HCT116 (cell line): ENCODE measurements around the gene WDR89. TPM values are rescaled to one million over a fixed set of nuclear protein-coding genes. Genes with fewer than 3 reads are reported as not detected.

Experiments
- ATAC-seq: fragments of 200-7000 bp; cut with Tn5 transposase; 2 replicates; pipeline ENCODE4 v1.9.1; 2020; ENCODE audit warnings: mild to moderate bottlenecking, moderate library complexity
- BruUV-seq: library from RNA; stranded (reverse); fragments of 400-500 nt; replicated peaks from 2 replicates; lab custom pipeline; 2021; lab: Mats Ljungman, UMichigan
- CTCF ChIA-PET: fragments of 300-600 bp; sonication (Branson Sonifier 250); formaldehyde crosslinking; loops from one replicate; lab custom pipeline; 2021; ENCODE audit warnings: antibody characterized with exemption; lab: Charles Lee
- POLR2A ChIA-PET: fragments of 300-600, 350-600 bp; sonication (Branson Sonifier 250); formaldehyde crosslinking; loops from one replicate; lab custom pipeline; 2021; ENCODE audit warnings: antibody characterized with exemption; lab: Charles Lee
- RAD21 ChIA-PET, 2 experiments: fragments of 300-600 bp; sonication (Branson Sonifier 250); formaldehyde crosslinking; loops; one replicate each; lab custom pipeline; 2023; ENCODE audit warnings: low total read pairs in 2 of 2; ENCODE audit not compliant: uncharacterized antibody in 2 of 2, unreplicated experiment in 2 of 2, low non-redundant PET in 1 of 2; lab: Charles Lee
- DNase-seq: peaks from one replicate; pipeline ENCODE4 v3.0.0-alpha.2; 2010; ENCODE audit warnings: low read depth, low spot score
- H2AFZ ChIP-seq: fragments of 200-600 bp; shearing (Covaris generic), sonication (generic); 2 replicates; pipeline ENCODE4 v1.6.1; 2017; ENCODE audit warnings: low read depth, mixed run types, mixed read lengths, antibody characterized with exemption, low read length; ENCODE audit not compliant: poor library complexity, severe bottlenecking
- H3K27ac ChIP-seq: 2 replicates; pipeline ENCODE4 v1.5.1; 2012; ENCODE audit warnings: low read depth, low read length
- H3K27me3 ChIP-seq: fragments of 200-600 bp; sonication (generic); 2 replicates; pipeline ENCODE4 v1.6.1; 2016; ENCODE audit warnings: mixed run types, low read length, mixed read lengths; ENCODE audit not compliant: insufficient read depth
- H3K36me3 ChIP-seq, 2 experiments: fragments of 200-500 bp in 1 of 2; fragments of 200-600 bp in 1 of 2; sonication (Bioruptor generic) in 1 of 2; sonication (generic) in 1 of 2; 2 replicates each; pipeline versions ENCODE4 v1.5.1 to v1.6.1; 2014 to 2016; ENCODE audit warnings: low read length in 2 of 2, inconsistent platforms in 1 of 2, mixed read lengths in 1 of 2, mixed run types in 1 of 2; ENCODE audit not compliant: insufficient read depth in 2 of 2, control insufficient read depth in 1 of 2
- H3K4me1 ChIP-seq, 2 experiments: fragments of 200-600 bp in 1 of 2; sonication (generic) in 1 of 2; 2 replicates each; pipeline versions ENCODE4 v1.5.1 to v1.6.1; 2012 to 2017; ENCODE audit warnings: low read length in 2 of 2, inconsistent platforms in 1 of 2, mild to moderate bottlenecking in 1 of 2, mixed read lengths in 1 of 2, mixed run types in 1 of 2, moderate library complexity in 1 of 2; ENCODE audit not compliant: insufficient read depth in 2 of 2, control insufficient read depth in 1 of 2
- H3K4me2 ChIP-seq: fragments of 200-600 bp; sonication (generic); 2 replicates; pipeline ENCODE4 v1.6.1; 2017; ENCODE audit warnings: mixed run types, low read length, mixed read lengths
- H3K4me3 ChIP-seq, 2 experiments: fragments of 200-600 bp in 1 of 2; sonication (generic) in 1 of 2; replicated peaks in 1 of 2; 2 replicates each; pipeline ENCODE4 v1.5.1; 2011 to 2016; ENCODE audit warnings: low read length in 2 of 2, control low read depth in 1 of 2, low read depth in 1 of 2, mild to moderate bottlenecking in 1 of 2, mixed read lengths in 1 of 2, mixed run types in 1 of 2
- H3K79me2 ChIP-seq: fragments of 200-600 bp; sonication (generic); 2 replicates; pipeline ENCODE4 v1.6.1; 2017; ENCODE audit warnings: mild to moderate bottlenecking, mixed run types, low read length, moderate library complexity, mixed read lengths; ENCODE audit not compliant: insufficient read depth
- H3K9ac ChIP-seq: fragments of 200-600 bp; sonication (generic); 2 replicates; pipeline ENCODE4 v1.6.1; 2016; ENCODE audit warnings: low read length, mixed read lengths
- H3K9me2 ChIP-seq: fragments of 200-600 bp; sonication (generic), shearing (Covaris generic); 2 replicates; pipeline ENCODE4 v1.6.1; 2017; ENCODE audit warnings: mixed run types, mild to moderate bottlenecking, moderate library complexity; ENCODE audit not compliant: insufficient read depth
- H3K9me3 ChIP-seq, 2 experiments: fragments of 200-500 bp in 1 of 2; fragments of 200-600 bp in 1 of 2; sonication (Bioruptor generic) in 1 of 2; sonication (generic) in 1 of 2; 2 replicates each; pipeline ENCODE4 v1.6.1; 2014 to 2017; ENCODE audit warnings: low read length in 2 of 2, mixed read lengths in 2 of 2, inconsistent platforms in 1 of 2, low read depth in 1 of 2, mild to moderate bottlenecking in 1 of 2, mixed run types in 1 of 2, moderate library complexity in 1 of 2; ENCODE audit not compliant: control insufficient read depth in 1 of 2, insufficient read depth in 1 of 2
- H4K20me1 ChIP-seq: fragments of 200-600 bp; sonication (generic), shearing (Covaris generic); 2 replicates; pipeline ENCODE4 v1.6.1; 2017; ENCODE audit warnings: mixed run types, mild to moderate bottlenecking, moderate library complexity; ENCODE audit not compliant: insufficient read depth
- CBX3 ChIP-seq: IDR thresholded peaks from 2 replicates; pipeline ENCODE4 v1.6.1; 2012; ENCODE audit warnings: low read depth
- ELF1 ChIP-seq: IDR thresholded peaks from 2 replicates; pipeline ENCODE4 v1.6.1; 2012; ENCODE audit warnings: low read depth, borderline replicate concordance
- EZH2phosphoT487 ChIP-seq: fragments of 200-600 bp; IDR thresholded peaks from 2 replicates; pipeline ENCODE4 v1.6.1; 2018; ENCODE audit warnings: antibody characterized with exemption, borderline replicate concordance
- FOSL1 ChIP-seq: IDR thresholded peaks from 2 replicates; pipeline ENCODE4 v1.6.1; 2012; ENCODE audit warnings: low read depth
- JUND ChIP-seq: IDR thresholded peaks from 2 replicates; pipeline ENCODE4 v1.6.1; 2012
- POLR2A ChIP-seq: IDR thresholded peaks from 2 replicates; pipeline ENCODE4 v1.7.0; 2011; ENCODE audit warnings: borderline replicate concordance; ENCODE audit not compliant: insufficient read depth, insufficient read length; ENCODE audit errors: extremely low read depth
- POLR2AphosphoS5 ChIP-seq: IDR thresholded peaks from 2 replicates; pipeline ENCODE4 v1.6.1; 2011; ENCODE audit warnings: mild to moderate bottlenecking, low read depth, low read length, moderate library complexity
- RAD21 ChIP-seq: IDR thresholded peaks from 2 replicates; pipeline ENCODE4 v1.6.1; 2012; ENCODE audit warnings: low read depth, mild to moderate bottlenecking
- REST ChIP-seq: IDR thresholded peaks from 2 replicates; pipeline ENCODE4 v1.6.1; 2012; ENCODE audit warnings: low read depth
- SP1 ChIP-seq: IDR thresholded peaks from 2 replicates; pipeline ENCODE4 v1.6.1; 2012; ENCODE audit warnings: low read depth
- SRF ChIP-seq: IDR thresholded peaks from 2 replicates; pipeline ENCODE4 v1.6.1; 2012; ENCODE audit warnings: low read depth
- TCF7L2 ChIP-seq: IDR thresholded peaks from 2 replicates; pipeline ENCODE4 v1.7.0; 2011; ENCODE audit warnings: borderline replicate concordance, inconsistent platforms; ENCODE audit not compliant: insufficient read depth, insufficient read length; ENCODE audit errors: extremely low read depth
- YY1 ChIP-seq: IDR thresholded peaks from 2 replicates; pipeline ENCODE4 v1.6.1; 2011; ENCODE audit warnings: low read length, low read depth, moderate library complexity, mild to moderate bottlenecking; ENCODE audit not compliant: insufficient replicate concordance; ENCODE audit errors: extremely low read depth
- ZFX ChIP-seq: fragments of 450-650 bp; IDR thresholded peaks from 2 replicates; pipeline ENCODE4 v1.6.1; 2017
- intact Hi-C: fragments of 100-400 bp; cut with micrococcal nuclease; formaldehyde crosslinking; loops from 2 replicates; pipeline ENCODE4 v1.10.0; 2022
- total RNA-seq: library from RNA; stranded (reverse); gene quantifications from one replicate; pipeline ENCODE4 v1.2.1, GENCODE V29; 2021; ENCODE audit not compliant: unreplicated experiment
- TF ChIP-seq, protein P1 (sequence below): IDR thresholded peaks from 2 replicates; pipeline ENCODE4 v1.6.1; 2012
- TF ChIP-seq, protein P2 (sequence below): IDR thresholded peaks from 2 replicates; pipeline ENCODE4 v1.6.1; 2011; ENCODE audit warnings: mild to moderate bottlenecking, low read length, moderate library complexity; ENCODE audit not compliant: insufficient replicate concordance; ENCODE audit errors: extremely low read depth

The WDR89 gene
- total RNA-seq, 1 experiment from 2014 or later = 22.8 TPM

DNA sequence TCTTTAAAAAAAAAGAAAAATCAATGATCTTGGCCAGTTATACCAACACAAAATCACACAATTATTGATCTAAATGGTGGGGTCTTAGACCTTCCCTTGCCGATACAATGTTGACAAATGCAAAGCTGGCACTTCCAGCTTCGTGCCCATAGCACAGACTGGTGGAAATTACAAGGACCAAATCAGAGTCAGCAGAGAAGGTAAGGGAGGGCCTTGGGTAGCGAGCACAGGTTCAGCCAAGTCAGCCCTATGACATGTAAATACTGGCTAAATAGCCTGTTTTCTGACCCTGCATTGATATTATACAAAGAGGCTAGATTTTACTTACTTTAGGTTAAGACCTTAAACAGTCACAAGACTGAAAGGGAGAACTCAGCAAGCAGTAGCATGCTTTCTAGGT, 30.3 kb upstream of the WDR89 start:
- no peaks in the 10 kb centered on the region for H4K20me1 ChIP-seq
- DNase-seq (no peak), ATAC-seq (no peak)
- H3K9me2 ChIP-seq = no peaks in the 10 kb centered on the region
- no peak overlapping the region for H3K4me3 ChIP-seq
- ChIA-PET RAD21 (no interaction called here), POLR2A (no interaction called here), CTCF (no interaction called here)
- no peak overlapping the region for H3K27ac ChIP-seq
- H3K27me3 ChIP-seq = no peaks in the 10 kb centered on the region
- no peaks in the 10 kb centered on the region for H3K79me2 ChIP-seq
- no TSS peak for BruUV-seq
- H3K9ac ChIP-seq = no peak overlapping the region
- H3K4me2 ChIP-seq = no peak overlapping the region
- no peak for TF ChIP-seq SP1
- no peak for TF ChIP-seq POLR2AphosphoS5
- no peaks in the 10 kb centered on the region for H3K36me3 ChIP-seq
- H3K9me3 ChIP-seq = no peaks in the 10 kb centered on the region
- intact Hi-C loops = no loop called here
- peaks cover 0 to 6% of the 10 kb centered on the region in 2 experiments; a peak in 2 of 4 replicates for H3K4me1 ChIP-seq
- no peak overlapping the region for H2AFZ ChIP-seq

DNA sequence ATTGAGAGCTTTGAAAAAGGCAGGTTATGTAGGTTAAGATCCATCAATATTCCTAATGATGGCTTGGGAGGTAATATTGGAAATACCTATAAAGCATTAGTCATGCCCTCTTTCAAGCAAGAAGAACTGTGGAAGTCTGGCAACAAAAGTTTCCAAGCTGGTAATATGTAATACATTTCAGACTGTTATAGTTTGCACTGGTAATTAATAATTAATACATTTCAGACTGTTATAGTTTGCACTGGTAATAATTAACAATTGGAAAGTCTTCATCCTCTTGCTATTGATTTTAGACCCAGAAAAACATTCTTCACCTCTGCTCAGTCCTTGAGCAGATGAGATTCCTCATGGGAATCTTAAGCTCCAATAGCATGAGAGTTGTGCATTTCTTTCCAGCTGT, 29.0 kb upstream of the WDR89 start:
- no peaks in the 10 kb centered on the region for H3K9me3 ChIP-seq
- H2AFZ ChIP-seq = no peak overlapping the region
- RAD21 ChIA-PET = no interaction called here
- POLR2A ChIA-PET = no interaction called here
- peaks cover 0 to 6% of the 10 kb centered on the region in 2 experiments; a peak in 2 of 4 replicates for H3K4me1 ChIP-seq
- CTCF ChIA-PET = no interaction called here
- no TSS peak for BruUV-seq
- ATAC-seq (no peak), DNase-seq (no peak)
- H3K79me2 ChIP-seq = no peaks in the 10 kb centered on the region
- H3K9me2 ChIP-seq = no peaks in the 10 kb centered on the region
- no peak overlapping the region for H3K4me2 ChIP-seq
- H3K9ac ChIP-seq = no peak overlapping the region
- TF ChIP-seq JUND (no peak), TCF7L2 (no peak), RAD21 (no peak), ZFX (no peak), SP1 (no peak), CBX3 (no peak), POLR2AphosphoS5 (no peak), YY1 (no peak), FOSL1 (no peak), POLR2A (no peak), EZH2phosphoT487 (no peak), ELF1 (no peak), SRF (no peak), REST (no peak)
- TF ChIP-seq, protein P1, sequence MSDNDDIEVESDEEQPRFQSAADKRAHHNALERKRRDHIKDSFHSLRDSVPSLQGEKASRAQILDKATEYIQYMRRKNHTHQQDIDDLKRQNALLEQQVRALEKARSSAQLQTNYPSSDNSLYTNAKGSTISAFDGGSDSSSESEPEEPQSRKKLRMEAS = no peak
- TF ChIP-seq, protein P2, sequence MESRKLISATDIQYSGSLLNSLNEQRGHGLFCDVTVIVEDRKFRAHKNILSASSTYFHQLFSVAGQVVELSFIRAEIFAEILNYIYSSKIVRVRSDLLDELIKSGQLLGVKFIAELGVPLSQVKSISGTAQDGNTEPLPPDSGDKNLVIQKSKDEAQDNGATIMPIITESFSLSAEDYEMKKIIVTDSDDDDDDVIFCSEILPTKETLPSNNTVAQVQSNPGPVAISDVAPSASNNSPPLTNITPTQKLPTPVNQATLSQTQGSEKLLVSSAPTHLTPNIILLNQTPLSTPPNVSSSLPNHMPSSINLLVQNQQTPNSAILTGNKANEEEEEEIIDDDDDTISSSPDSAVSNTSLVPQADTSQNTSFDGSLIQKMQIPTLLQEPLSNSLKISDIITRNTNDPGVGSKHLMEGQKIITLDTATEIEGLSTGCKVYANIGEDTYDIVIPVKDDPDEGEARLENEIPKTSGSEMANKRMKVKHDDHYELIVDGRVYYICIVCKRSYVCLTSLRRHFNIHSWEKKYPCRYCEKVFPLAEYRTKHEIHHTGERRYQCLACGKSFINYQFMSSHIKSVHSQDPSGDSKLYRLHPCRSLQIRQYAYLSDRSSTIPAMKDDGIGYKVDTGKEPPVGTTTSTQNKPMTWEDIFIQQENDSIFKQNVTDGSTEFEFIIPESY = no peak
- intact Hi-C loops = no loop called here
- H3K27ac ChIP-seq = no peak overlapping the region
- no peaks in the 10 kb centered on the region for H3K36me3 ChIP-seq
- H3K27me3 ChIP-seq = no peaks in the 10 kb centered on the region
- no peak overlapping the region for H3K4me3 ChIP-seq
- no peaks in the 10 kb centered on the region for H4K20me1 ChIP-seq
